Measurements from ENCODE around the gene MAP7.

MAP7 gene

DNA sequence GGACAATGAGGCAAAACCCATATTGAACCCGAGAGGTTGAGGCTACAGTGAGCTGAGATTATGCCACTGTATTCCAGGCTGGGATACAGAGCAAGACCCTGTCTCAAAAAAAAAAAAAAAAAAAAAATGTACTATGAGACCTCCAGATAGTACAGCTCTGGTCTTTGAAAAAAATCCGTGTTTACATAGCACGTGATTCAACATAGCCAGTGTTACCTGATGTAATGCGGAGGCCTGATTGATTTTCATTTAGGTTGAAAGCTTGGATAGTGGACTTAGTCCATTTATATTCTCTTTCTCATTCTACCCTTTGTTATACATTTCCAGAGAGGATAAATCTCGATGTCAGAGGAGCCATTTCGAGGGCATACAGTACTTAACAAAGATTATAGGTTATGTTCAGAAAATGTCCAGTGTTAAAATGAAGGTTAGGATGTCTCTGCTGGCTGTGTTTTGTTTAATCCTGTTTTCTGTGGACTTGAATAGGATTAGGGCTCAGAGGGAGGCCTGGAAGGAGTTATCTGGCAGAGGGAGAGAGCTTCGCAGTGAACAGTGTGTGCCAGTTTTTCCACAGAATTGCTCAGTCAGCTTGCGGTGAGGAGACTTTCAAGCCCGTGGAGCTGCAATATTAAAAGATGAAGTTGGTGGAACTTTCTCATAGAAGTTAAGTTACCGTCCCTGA is 226.7 kb downstream of the MAP7 start:
- no peak overlapping the region for H3K4me2 ChIP-seq (ENCODE audit: low read length)
- no peak for TF ChIP-seq EZH2phosphoT487 (IDR thresholded peaks at IDR 0.05; ENCODE audit: low read depth)
- TF ChIP-seq, protein P1, sequence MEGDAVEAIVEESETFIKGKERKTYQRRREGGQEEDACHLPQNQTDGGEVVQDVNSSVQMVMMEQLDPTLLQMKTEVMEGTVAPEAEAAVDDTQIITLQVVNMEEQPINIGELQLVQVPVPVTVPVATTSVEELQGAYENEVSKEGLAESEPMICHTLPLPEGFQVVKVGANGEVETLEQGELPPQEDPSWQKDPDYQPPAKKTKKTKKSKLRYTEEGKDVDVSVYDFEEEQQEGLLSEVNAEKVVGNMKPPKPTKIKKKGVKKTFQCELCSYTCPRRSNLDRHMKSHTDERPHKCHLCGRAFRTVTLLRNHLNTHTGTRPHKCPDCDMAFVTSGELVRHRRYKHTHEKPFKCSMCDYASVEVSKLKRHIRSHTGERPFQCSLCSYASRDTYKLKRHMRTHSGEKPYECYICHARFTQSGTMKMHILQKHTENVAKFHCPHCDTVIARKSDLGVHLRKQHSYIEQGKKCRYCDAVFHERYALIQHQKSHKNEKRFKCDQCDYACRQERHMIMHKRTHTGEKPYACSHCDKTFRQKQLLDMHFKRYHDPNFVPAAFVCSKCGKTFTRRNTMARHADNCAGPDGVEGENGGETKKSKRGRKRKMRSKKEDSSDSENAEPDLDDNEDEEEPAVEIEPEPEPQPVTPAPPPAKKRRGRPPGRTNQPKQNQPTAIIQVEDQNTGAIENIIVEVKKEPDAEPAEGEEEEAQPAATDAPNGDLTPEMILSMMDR (IDR thresholded peaks at IDR 0.05; ENCODE audit: low read depth, low read length): no peak

DNA sequence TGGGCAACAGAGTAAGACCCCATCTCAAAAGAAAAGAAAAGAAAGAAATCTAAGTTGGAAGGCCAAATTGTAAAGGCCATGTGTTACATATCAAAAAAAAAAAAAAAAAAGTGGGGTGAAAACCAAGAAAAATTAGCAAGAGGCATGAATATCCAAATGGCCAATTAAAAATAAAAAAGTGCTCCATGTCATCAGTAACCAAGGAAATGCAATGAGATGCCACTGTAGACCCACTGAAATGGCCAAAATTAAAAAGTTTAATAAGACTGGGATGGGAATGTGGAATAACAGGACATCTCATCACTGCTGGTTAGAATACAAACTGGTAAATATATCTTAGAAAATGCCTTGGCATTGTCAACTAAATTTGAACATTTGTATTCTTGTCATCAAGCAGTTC is 230.5 kb downstream of the MAP7 start:
- H3K4me2 ChIP-seq (ENCODE audit: low read length): no peak overlapping the region
- no peak overlapping the region for H3K4me3 ChIP-seq (ENCODE audit: low read length)
- H4K20me1 ChIP-seq (ENCODE audit: insufficient read depth, low read length): no peaks in the 10 kb centered on the region
- no peak overlapping the region for H3K9ac ChIP-seq (ENCODE audit: low read length)
- no peak overlapping the region for H2AFZ ChIP-seq (ENCODE audit: low read depth, low read length)
- H3K36me3 ChIP-seq (replicated peaks; ENCODE audit: low read depth, low read length): no peaks in the 10 kb centered on the region
- TF ChIP-seq, protein P1 (IDR thresholded peaks at IDR 0.05; ENCODE audit: low read depth, low read length): no peak
- no peak for TF ChIP-seq EZH2phosphoT487 (IDR thresholded peaks at IDR 0.05; ENCODE audit: low read depth)
- no peaks in the 10 kb centered on the region for H3K4me1 ChIP-seq (ENCODE audit: low read length)
- no peaks in the 10 kb centered on the region for H3K27me3 ChIP-seq (ENCODE audit: low read depth, low read length)
- H3K9me3 ChIP-seq (ENCODE audit: insufficient read depth, low read length): no peaks in the 10 kb centered on the region
- H3K27ac ChIP-seq (ENCODE audit: low read length): no peak overlapping the region
- H3K79me2 ChIP-seq (ENCODE audit: low read length): no peaks in the 10 kb centered on the region

More for the DNA sequence above, 226.7 kb downstream of the MAP7 start:
- H3K9me3 ChIP-seq (ENCODE audit: insufficient read depth, low read length): no peaks in the 10 kb centered on the region
- no peak overlapping the region for H3K4me3 ChIP-seq (ENCODE audit: low read length)
- no peaks in the 10 kb centered on the region for H3K27me3 ChIP-seq (ENCODE audit: low read depth, low read length)
- no peak overlapping the region for H3K9ac ChIP-seq (ENCODE audit: low read length)
- H3K4me1 ChIP-seq (ENCODE audit: low read length): no peaks in the 10 kb centered on the region
- H2AFZ ChIP-seq (ENCODE audit: low read depth, low read length): no peak overlapping the region
- H3K36me3 ChIP-seq (replicated peaks; ENCODE audit: low read depth, low read length): no peaks in the 10 kb centered on the region
- H3K79me2 ChIP-seq (ENCODE audit: low read length): no peaks in the 10 kb centered on the region
- no peaks in the 10 kb centered on the region for H4K20me1 ChIP-seq (ENCODE audit: insufficient read depth, low read length)
- H3K27ac ChIP-seq (ENCODE audit: low read length): no peak overlapping the region

DNA sequence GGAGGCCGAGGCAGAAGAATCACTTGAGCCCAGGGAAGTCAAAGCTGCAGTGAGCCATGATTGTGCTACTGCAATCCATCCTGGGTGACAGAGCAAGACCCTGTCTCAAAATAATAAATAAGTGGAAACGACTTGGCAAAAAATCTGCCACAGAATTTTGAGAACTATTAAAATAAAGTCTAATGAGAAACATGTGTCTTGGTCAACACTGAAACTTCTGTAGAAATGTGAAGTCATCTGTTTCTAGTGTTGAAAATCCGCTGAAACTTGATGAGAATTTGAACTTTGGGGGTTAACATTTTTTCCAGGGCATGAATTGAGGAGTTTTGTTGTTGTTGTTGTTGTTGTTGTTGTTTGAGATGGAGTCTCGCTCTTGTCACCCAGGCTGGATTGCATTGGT is 231.5 kb downstream of the MAP7 start:
- TF ChIP-seq, protein P1 (IDR thresholded peaks at IDR 0.05; ENCODE audit: low read depth, low read length): no peak
- TF ChIP-seq EZH2phosphoT487 (IDR thresholded peaks at IDR 0.05; ENCODE audit: low read depth): no peak
- no peaks in the 10 kb centered on the region for H3K9me3 ChIP-seq (ENCODE audit: insufficient read depth, low read length)
- no peaks in the 10 kb centered on the region for H3K27me3 ChIP-seq (ENCODE audit: low read depth, low read length)
- no peak overlapping the region for H3K27ac ChIP-seq (ENCODE audit: low read length)
- no peak overlapping the region for H3K4me3 ChIP-seq (ENCODE audit: low read length)
- H3K79me2 ChIP-seq (ENCODE audit: low read length): no peaks in the 10 kb centered on the region
- no peaks in the 10 kb centered on the region for H3K4me1 ChIP-seq (ENCODE audit: low read length)
- H3K4me2 ChIP-seq (ENCODE audit: low read length): no peak overlapping the region
- no peaks in the 10 kb centered on the region for H3K36me3 ChIP-seq (replicated peaks; ENCODE audit: low read depth, low read length)
- H3K9ac ChIP-seq (ENCODE audit: low read length): no peak overlapping the region
- no peak overlapping the region for H2AFZ ChIP-seq (ENCODE audit: low read depth, low read length)
- H4K20me1 ChIP-seq (ENCODE audit: insufficient read depth, low read length): no peaks in the 10 kb centered on the region

DNA sequence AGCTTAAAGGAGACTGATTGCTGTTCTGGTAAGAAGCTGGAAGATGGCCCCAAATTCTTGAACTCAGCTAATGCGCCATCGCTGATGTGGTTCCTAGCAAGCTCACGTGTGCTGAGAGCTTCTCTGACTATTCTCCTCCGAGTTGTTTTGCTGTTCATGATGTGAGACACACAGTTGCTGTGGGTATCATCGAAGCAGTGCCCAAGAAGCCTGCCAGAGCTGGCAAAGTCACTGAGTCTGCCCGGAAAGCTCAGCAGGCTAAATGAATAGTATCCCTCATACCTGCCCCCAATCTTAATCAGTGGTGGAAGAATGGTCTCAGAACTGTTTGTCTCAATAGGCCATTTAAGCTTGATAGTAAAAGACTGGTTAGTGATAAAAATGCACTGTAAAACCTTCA is 232.3 kb downstream of the MAP7 start:
- Histone ChIP-seq H3K36me3 (replicated peaks; ENCODE audit: low read depth, low read length) (no peaks in the 10 kb centered on the region), H3K4me3 (ENCODE audit: low read length) (no peak overlapping the region), H4K20me1 (ENCODE audit: insufficient read depth, low read length) (no peaks in the 10 kb centered on the region), H3K4me1 (ENCODE audit: low read length) (no peaks in the 10 kb centered on the region), H3K9me3 (ENCODE audit: insufficient read depth, low read length) (no peaks in the 10 kb centered on the region), H3K79me2 (ENCODE audit: low read length) (no peaks in the 10 kb centered on the region), H3K4me2 (ENCODE audit: low read length) (no peak overlapping the region), H3K9ac (ENCODE audit: low read length) (no peak overlapping the region), H3K27ac (ENCODE audit: low read length) (no peak overlapping the region), H3K27me3 (ENCODE audit: low read depth, low read length) (no peaks in the 10 kb centered on the region), H2AFZ (ENCODE audit: low read depth, low read length) (no peak overlapping the region)
- TF ChIP-seq EZH2phosphoT487 (IDR thresholded peaks at IDR 0.05; ENCODE audit: low read depth): no peak
- TF ChIP-seq, protein P1 (IDR thresholded peaks at IDR 0.05; ENCODE audit: low read depth, low read length): no peak

Data from OCI-LY3 (cell line).